HS-27A (cell line): Measurements from ENCODE around the gene NXN.
A peak's percentile ranks its signal among the peaks of the same experiment; 100 is the strongest.
"Not testable (repeated sequence)": the region's sequence is repeated elsewhere in the genome, so short reads cannot be mapped to it uniquely, and the experiment has no call there.

ENCODE experiments used
- DNase-seq: peaks from one replicate; pipeline ENCODE4 v3.0.0-alpha.2; 2012; ENCODE audit warnings: low read depth, missing footprints

NXN gene

GRCh38 chr17:862582-862981, 117.0 kb downstream of the NXN start:
- DNase-seq, result no peak

DNA sequence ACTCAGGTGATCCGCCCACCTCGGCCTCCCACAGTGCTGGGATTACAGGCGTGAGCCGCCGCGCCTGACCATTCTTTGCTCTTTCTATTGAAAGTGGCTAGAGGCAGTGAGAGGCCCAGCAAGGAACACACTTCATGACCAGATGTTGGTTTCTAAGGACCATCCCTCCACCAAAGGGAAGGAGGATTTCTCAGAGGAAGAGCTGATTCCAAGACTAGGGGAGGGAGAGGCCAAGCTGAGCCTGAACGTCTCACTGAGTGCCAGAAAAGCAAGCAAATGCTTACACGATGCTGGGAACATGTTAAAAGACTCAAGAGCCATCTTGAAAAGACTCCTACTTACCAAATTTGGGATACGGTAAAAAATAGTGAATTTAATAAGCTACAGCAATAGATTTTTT, 118.2 kb downstream of the NXN start:
- DNase-seq, result no peak

- DNase-seq, result no peak
Observed at GRCh38 chr17:860805-861204, 118.8 kb downstream of the NXN start.

DNA sequence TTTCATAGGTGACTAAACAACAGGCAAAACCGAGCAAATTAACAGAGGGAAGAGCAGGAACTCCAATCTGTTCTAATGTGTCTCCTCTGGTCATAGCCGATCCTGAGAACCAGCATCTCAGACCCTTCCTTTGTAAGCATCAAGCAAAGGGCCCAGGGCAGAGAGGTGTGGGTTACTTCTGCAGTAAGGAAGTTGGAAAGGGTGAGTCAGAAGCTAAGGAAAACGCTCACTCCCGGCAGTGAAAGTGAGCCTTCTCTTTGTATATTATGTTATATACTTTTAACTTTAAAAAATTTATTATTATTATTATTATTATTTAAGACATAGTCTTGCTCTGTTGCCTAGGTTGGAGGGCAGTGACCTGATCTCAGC, 119.8 kb downstream of the NXN start:
- DNase-seq, result no peak

- no peak for DNase-seq
Observed at GRCh38 chr17:859061-859823, 120.3 kb downstream of the NXN start.

DNA sequence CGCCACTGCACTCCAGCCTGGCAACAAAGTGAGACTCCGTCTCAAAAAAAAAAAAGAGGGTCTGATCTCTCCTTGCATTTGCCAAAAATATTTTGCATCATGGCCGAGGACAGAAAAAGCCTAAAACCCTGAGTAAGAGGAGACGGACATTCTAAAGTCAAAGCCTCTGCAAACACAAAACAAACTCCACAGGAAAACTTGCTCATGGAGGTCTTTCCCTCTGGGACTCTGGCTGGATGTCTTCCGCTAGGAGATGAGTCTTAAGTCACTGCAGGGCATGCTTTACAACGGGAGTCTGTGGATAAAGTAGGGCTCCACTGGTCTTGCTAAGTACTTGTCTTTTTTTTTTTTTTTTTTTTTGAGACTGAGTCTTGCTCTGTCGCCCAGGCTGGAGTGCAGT, 123.4 kb downstream of the NXN start:
- no peak for DNase-seq

- DNase-seq, result no peak
Observed at GRCh38 chr17:855569-855968, 124.0 kb downstream of the NXN start.

- not testable (repeated sequence) for DNase-seq
Observed at GRCh38 chr17:852850-853249, 126.7 kb downstream of the NXN start.

DNA sequence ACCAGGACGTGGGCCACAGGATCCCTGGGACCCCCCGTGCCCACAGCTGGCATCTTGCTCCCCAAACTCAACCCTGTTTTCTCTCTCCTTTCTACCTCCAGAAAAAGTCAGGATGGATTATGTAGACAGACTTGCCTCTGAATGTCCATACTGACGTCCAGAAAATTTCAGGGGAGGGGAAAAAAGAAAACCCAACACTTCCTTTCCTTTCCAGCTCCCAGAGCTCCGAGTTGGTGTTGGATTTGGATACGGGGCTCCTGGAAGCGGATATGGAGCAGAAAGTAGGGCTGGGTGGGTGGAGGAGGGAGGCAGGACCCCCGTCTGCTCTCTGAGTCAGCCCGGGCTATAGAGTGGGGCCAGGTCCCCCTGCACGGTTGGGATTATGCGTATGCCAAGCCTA, 127.2 kb downstream of the NXN start:
- DNase-seq, result no peak

DNA sequence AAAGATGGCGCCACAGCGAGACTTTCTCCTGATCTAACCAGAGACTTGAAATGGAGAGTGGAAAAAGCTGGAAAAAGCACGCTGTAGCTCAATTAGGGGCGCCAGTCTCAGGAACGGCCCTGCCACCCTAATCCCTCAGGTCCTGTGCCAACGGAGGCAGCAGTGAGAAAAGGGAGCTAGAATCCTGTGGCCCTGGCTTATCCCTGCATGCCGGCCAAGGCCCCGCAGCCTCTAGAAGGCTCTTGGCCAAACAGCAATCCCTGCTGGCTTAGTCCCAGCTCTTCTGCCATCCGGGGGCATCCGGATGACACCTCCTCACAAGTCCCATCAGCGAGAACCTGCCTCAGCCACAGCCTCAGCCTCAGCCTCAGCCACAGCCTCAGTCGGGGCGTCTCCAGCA, 127.7 kb downstream of the NXN start:
- DNase-seq, result no peak

DNA sequence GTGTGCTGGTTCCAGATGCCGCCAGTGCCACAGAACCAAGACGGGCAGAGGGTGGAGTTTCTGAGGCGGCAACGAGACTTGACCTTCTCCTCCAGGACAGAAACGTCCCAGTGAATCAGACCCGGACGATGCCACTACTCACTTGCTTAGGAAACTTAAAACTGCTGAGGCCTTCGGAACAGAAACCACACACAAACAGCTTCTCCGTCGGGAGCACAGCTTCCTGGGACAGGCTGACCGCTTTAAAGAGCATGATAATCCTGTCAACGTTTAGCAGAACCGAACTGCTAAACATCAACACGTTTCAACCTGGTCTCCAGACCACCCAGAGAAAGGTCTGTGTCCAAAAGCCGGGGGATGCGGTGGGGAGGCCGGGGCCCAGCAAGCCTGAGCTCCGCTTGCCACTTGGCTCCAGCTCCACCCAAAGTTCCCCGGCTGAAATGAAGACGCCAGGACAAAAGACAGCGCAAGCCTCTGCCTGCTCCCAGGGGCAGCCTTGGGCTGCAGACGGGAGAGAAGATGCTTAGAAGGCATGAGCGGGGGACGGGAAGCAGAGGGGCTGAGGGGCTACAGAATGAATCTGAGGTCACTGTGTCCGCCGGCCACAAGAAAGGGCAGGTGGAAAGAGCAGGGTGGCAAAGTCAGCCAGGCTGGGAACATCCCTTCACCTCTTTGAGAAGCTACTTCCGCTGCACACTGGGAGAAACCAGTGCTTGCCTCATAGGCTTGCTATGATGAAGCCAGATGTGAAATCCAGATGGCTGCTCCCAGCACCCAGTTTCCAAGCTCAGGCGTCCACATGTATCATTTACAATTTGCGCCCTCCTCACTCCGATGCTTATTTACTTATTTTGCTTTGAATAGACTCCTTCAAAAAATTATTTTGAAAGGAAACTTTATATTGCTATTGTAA, 128.5 kb downstream of the NXN start:
- no peak for DNase-seq

GRCh38 chr17:850086-850850, 129.3 kb downstream of the NXN start:
- no peak for DNase-seq

- DNase-seq, result no peak
Observed at GRCh38 chr17:848402-848801, 131.2 kb downstream of the NXN start.

GRCh38 chr17:846901-847843, 132.4 kb downstream of the NXN start:
- no peak for DNase-seq

DNA sequence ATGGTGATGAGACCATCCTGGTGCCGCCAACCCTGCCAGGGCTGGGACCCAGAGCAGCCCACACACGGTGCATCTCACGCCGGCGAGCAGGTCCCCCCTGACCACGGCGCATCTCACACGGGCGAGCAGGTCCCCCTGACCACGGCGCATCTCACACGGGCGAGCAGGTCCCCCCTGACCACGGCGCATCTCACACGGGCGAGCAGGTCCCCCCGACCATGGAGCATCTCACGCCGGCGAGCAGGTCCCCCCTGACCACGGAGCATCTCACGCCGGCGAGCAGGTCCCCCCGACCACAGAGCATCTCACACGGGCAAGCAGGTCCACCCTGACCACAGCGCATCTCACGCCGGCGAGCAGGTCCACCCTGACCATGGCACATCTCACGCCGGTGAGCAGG, 138.3 kb downstream of the NXN start:
- DNase-seq, result no peak

- DNase-seq, result no peak
Observed at GRCh38 chr17:838486-838885, 141.1 kb downstream of the NXN start.

DNA sequence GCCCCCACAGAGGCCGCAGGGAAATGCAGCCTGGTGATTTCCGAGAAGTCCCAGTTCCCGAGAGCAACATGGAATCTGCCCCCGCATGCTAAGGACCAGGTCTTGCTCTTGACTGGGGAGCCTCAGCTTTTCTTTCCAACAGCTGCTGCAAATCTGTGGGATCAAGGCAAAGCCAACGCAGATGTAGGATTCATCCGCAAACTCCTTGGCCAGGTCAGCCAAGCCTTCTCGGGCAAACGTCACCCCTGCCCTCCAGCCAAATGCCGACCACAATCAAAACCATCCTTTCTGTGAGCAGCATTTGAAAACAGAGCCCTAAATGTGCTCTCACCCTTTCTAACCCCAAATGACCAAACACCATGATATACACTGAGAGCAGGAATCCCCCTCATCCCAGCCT, 143.4 kb downstream of the NXN start:
- no peak for DNase-seq

DNA sequence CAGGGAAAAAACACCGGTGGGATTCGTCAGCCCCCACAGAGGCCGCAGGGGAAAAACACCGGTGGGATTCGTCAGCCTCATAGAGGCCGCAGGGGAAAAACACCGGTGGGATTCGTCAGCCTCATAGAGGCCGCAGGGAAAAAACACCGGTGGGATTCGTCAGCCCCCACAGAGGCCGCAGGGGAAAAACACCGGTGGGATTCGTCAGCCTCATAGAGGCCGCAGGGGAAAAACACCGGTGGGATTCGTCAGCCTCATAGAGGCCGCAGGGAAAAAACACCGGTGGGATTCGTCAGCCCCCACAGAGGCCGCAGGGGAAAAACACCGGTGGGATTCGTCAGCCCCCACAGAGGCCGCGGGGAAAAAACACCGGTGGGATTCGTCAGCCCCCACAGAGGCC, 143.9 kb downstream of the NXN start:
- not testable (repeated sequence) for DNase-seq

DNA sequence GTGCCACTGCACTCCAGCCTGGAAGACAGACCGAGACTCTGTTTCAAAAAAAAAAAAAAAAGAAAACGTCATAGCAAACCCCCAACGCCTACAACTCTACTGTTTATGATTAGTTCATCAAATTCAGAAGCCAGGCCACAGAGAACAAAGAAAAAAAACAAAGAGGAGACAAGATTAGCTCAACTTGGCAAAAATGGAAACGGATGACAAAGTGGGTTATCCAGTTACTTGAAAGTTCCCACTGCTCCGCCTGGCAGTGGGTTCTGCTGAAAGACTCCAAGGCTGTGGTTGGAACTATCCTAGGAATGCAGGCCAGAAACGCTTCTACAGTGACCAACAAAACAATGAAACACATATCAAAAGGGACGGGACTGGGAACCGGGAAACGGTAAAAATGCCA, 144.3 kb downstream of the NXN start:
- peak; percentile 64 for DNase-seq

DNA sequence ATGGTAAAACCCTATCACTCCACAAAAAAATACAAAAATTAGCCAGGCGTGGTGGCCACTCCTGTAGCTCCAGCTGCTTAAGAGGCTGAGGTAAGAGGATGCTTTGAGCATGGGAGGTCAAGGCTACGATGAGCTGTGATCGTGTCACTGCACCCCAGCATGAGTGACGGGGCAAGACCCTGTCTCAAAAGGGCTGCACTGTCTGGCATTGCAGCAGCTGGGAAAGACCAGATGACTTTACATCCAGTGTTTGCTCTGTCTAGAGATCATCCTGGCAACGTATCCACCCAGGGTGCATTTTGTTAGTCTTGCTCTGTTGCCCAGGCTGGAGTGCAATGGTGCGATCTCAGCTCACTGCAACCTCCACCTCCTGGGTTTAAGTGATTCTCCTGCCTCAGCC, 145.4 kb downstream of the NXN start:
- DNase-seq, result no peak

DNA sequence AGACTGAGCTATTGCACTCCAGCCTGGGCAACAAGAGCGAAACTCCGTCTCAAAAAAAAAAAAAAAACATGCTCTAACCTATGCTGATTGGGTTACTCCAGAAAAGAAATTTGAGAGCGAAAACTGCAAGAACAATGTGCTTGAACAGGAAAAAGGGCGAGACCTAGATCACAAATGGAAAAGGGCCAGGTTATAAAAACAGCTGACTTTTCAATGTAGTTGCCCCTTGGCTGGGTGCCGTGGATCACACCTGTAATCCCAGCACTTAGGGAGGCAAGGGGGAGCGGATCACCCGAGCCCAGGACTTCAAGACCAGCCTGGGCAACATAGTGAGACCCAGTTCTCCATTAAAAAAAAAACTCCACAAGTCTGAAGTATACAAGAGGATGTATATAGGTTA, 148.6 kb downstream of the NXN start:
- no peak for DNase-seq

DNA sequence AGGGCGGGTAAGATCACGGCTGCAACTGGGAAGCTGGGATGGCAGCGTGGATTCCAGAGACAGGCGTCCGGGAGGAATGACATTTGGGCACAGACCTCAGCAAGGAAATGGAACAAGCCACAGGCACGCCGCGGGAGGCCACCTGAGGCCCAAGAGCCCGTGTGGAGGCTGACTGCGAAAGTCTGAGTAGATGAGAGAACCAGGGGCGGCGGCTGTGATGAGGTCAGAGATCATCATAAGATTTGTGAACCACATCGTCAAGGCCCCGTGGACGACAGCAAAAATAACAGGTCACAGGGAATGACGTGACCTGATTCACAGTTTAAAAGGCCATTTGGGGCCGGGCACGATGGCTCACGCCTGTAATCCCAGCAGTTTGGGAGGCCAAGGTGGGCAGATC, 149.2 kb downstream of the NXN start:
- no peak for DNase-seq
